ENCODE data around the gene FAM237B.

DNA sequence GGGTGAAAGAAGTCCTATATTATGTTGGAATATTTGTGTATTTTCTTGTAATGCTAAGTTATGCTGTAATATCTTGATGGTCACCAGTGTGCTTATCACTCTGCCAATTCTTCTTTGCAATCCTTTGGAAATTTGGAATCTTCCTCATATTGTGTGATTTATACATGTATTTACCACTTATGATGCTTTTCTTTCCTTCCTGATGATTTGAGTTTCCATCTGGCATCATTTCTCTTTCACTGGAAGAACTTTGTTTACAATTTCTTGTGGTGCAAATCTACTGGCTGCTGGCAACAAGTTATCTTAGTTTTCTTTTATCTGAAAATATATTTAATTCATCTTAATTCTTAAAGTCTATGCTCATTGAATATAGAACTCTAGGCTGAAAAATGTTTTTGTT, 46.9 kb downstream of the FAM237B start:
- TF ChIP-seq, protein P1, sequence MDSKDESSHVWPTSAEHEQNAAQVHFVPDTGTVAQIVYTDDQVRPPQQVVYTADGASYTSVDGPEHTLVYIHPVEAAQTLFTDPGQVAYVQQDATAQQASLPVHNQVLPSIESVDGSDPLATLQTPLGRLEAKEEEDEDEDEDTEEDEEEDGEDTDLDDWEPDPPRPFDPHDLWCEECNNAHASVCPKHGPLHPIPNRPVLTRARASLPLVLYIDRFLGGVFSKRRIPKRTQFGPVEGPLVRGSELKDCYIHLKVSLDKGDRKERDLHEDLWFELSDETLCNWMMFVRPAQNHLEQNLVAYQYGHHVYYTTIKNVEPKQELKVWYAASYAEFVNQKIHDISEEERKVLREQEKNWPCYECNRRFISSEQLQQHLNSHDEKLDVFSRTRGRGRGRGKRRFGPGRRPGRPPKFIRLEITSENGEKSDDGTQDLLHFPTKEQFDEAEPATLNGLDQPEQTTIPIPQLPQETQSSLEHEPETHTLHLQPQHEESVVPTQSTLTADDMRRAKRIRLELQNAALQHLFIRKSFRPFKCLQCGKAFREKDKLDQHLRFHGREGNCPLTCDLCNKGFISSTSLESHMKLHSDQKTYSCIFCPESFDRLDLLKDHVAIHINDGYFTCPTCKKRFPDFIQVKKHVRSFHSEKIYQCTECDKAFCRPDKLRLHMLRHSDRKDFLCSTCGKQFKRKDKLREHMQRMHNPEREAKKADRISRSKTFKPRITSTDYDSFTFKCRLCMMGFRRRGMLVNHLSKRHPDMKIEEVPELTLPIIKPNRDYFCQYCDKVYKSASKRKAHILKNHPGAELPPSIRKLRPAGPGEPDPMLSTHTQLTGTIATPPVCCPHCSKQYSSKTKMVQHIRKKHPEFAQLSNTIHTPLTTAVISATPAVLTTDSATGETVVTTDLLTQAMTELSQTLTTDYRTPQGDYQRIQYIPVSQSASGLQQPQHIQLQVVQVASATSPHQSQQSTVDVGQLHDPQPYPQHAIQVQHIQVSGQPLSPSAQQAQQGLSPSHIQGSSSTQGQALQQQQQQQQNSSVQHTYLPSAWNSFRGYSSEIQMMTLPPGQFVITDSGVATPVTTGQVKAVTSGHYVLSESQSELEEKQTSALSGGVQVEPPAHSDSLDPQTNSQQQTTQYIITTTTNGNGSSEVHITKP (CRISPR knock-in tag; IDR thresholded peaks at IDR 0.05; ENCODE audit: low read depth) = no peak
- no peak for TF ChIP-seq ZBTB7A (CRISPR knock-in tag; IDR thresholded peaks at IDR 0.05)
- no peak for TF ChIP-seq SP1 (IDR thresholded peaks at IDR 0.05)
- TF ChIP-seq SP1 (CRISPR knock-in tag; IDR thresholded peaks at IDR 0.05) = no peak
